Upper lobe of right lung (tissue), 1 donor: Measurements from ENCODE around the gene ME3. TPM values are rescaled to one million over a fixed set of nuclear protein-coding genes. Genes with fewer than 3 reads are reported as not detected.

Experiments
- ATAC-seq: fragments of 200-7000 bp; cut with Tn5 transposase; one replicate; pipeline ENCODE4 v1.9.1; 2020; ENCODE audit warnings: mild to moderate bottlenecking, moderate library complexity
- DNase-seq: peaks from one replicate; pipeline ENCODE4 v3.0.0-alpha.2; 2020
- H3K27ac ChIP-seq: fragments of 200-600 bp; one replicate; pipeline ENCODE4 v1.8.0; 2022
- H3K27me3 ChIP-seq: fragments of 200-600 bp; one replicate; pipeline ENCODE4 v1.8.0; 2022; ENCODE audit warnings: mild to moderate bottlenecking
- H3K36me3 ChIP-seq: fragments of 200-600 bp; one replicate; pipeline ENCODE4 v1.8.0; 2022
- H3K4me1 ChIP-seq: fragments of 200-600 bp; one replicate; pipeline ENCODE4 v1.8.0; 2022
- H3K4me3 ChIP-seq: fragments of 200-600 bp; one replicate; pipeline ENCODE4 v1.8.0; 2022; ENCODE audit warnings: mild to moderate bottlenecking
- H3K9me3 ChIP-seq: fragments of 200-600 bp; one replicate; pipeline ENCODE4 v1.8.0; 2022
- intact Hi-C: fragments of 100-400 bp; cut with DNase I; formaldehyde crosslinking; loops from one replicate; pipeline ENCODE4 v1.11.0; 2022
- long read RNA-seq: library from polyadenylated mRNA; unstranded; transcript quantifications from one replicate; pipeline ENCODE4 v2.0.0, GENCODE V29; 2021
- total RNA-seq: library from RNA; stranded (reverse); fragmentation: NEBNext Ultra II Directional; extraction: Animal tissue kit (Norgen Biotek cat#: 25700); gene quantifications from one replicate; pipeline ENCODE4 v1.2.1, GENCODE V29; 2021
- TF ChIP-seq, protein P1 (sequence below): fragments of 200-600 bp; IDR thresholded peaks from one replicate; pipeline ENCODE4 v1.8.0; 2022; ENCODE audit warnings: antibody characterized with exemption
- donor health status: DM: no; HTN: yes; CAD: no; lungs with severe emphysema.

Gene ME3
- 24.7 TPM for total RNA-seq
- long read RNA-seq, transcript ME3-202 (14 exons, 2,240 nt), result major isoform, 5 of 30 reads
- long read RNA-seq, partial matches to known transcripts, result 1 of 30 reads
- long read RNA-seq, other reads (novel, unspliced or antisense), result 21 of 30 reads

DNA sequence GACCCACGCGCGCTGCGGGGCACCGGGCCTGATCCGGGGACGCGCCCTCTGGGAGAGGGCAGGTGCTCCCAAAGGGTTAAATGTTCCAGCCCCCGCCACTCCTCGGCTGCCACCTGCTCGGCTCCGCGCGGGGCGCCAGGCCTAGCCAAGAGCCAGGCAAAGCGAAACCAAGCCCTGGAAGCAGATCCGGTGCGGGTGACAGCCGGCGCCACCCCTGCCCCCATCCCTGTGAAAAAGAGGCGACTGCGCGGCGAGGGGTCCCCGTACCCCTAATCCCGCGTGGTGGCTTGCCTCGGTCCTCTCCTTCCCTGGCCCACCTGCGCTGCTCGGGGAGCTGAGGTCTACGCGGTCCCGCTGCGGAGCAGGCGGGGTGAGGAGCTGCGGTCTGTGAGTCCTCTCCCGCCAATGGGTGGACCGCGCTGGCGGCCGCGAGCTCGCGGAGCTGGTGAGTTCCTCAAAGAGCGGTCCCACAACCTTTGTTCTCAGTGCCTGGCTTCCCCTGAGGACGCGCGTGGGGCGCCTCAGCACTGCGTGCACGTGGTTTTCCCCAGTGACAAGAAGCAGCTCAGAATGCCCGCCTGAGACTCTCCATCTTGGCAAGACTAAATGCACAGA is at the start of gene ME3:
Gene ME3 (minus strand): TSS at position 610 of the 615 bp plus-strand sequence.
- Histone ChIP-seq H3K27me3 (no peaks in the 10 kb centered on the region), H3K4me1 (peaks cover 16% of the 10 kb centered on the region), H3K4me3 (peak within 1 kb of the TSS; percentile 73), H3K27ac (peak within 1 kb of the TSS; percentile 83), H3K9me3 (no peaks in the 10 kb centered on the region), H3K36me3 (no peaks in the 10 kb centered on the region)
- TF ChIP-seq, protein P1, sequence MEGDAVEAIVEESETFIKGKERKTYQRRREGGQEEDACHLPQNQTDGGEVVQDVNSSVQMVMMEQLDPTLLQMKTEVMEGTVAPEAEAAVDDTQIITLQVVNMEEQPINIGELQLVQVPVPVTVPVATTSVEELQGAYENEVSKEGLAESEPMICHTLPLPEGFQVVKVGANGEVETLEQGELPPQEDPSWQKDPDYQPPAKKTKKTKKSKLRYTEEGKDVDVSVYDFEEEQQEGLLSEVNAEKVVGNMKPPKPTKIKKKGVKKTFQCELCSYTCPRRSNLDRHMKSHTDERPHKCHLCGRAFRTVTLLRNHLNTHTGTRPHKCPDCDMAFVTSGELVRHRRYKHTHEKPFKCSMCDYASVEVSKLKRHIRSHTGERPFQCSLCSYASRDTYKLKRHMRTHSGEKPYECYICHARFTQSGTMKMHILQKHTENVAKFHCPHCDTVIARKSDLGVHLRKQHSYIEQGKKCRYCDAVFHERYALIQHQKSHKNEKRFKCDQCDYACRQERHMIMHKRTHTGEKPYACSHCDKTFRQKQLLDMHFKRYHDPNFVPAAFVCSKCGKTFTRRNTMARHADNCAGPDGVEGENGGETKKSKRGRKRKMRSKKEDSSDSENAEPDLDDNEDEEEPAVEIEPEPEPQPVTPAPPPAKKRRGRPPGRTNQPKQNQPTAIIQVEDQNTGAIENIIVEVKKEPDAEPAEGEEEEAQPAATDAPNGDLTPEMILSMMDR, result no peak
- ATAC-seq, result peak; percentile 93
- intact Hi-C loops, result no loop called here
- peak; percentile 90 for DNase-seq

DNA sequence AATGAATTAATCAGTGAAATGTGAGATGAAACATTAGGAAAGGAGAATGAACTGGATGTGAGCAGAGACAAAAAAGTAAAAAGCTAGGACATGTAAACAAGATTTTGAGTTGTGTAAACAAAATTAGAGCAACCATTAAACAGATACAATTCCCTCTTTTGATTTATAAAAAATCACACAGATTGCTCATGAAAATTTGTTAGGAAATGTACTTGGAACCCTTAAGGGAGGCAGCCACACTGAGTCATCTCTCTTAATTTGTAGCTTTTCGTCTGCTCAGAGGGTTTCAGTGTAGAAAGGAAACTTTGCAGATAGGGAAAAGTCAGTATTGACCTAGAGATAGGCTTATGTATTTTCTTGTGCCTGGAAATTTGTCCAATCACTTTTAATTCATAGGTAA is 49.6 kb upstream of the ME3 start:
- ATAC-seq (no peak), DNase-seq (no peak)
- intact Hi-C loops, result no loop called here
- Histone ChIP-seq H3K4me3 (no peak overlapping the region), H3K27me3 (no peaks in the 10 kb centered on the region), H3K27ac (no peak overlapping the region), H3K36me3 (no peaks in the 10 kb centered on the region), H3K9me3 (no peaks in the 10 kb centered on the region), H3K4me1 (no peaks in the 10 kb centered on the region)
- TF ChIP-seq, protein P1, result no peak

DNA sequence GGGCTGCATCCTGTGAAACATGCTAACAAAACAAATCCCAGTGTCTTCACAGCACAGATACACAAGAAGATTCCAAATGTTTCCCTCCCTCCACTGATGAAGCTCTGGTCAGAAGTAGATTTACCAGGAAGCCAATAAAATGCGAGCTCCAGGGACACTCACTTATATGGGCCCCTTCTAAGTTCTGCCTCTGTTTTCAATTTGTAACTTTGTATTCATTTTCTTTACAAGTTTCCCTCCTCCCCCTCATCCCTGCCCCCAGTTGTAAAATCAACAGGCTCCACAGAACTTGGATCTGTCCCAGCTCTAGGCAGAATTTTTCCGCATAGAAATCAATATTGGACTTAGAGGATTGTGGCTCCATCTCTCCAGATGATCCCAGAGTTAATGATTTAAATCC is 48.1 kb upstream of the ME3 start:
- intact Hi-C loops, result no loop called here
- DNase-seq (no peak), ATAC-seq (no peak)
- Histone ChIP-seq H3K4me1 (no peaks in the 10 kb centered on the region), H3K27me3 (no peaks in the 10 kb centered on the region), H3K27ac (no peak overlapping the region), H3K36me3 (no peaks in the 10 kb centered on the region), H3K4me3 (no peak overlapping the region), H3K9me3 (no peaks in the 10 kb centered on the region)
- TF ChIP-seq, protein P1, result no peak

DNA sequence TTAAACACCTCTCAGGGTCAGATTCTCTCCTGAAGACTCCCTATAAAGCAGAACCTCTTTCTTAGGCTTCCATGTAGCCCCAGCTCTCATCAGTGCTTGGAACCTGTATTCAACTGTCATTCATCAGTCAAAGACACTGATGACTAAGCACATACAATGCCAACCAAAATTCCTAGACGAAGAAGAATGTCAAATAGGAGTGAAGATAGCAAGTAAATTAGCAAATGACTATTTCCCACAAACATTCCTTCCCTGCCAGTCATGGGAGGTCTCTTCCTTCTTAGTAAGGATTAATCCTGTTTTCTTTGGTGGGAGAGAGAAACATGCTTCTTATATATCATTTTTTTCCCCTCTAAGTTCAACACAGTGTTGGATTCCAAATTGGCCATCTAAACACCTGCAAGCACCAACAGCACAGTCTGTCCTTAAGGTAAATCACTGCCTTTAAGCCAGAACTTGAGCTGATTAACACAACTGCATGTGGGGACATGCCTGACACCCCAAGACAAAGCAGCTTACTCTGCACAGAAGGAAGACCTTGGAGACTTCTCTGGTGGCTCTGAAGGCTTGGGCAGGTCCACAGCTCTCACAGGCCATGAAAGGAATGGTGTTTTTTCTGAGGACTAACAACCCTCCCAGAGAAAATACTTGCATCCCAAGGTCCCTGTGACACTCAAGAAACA is 47.5 kb upstream of the ME3 start:
- Histone ChIP-seq H3K36me3 (no peaks in the 10 kb centered on the region), H3K27ac (no peak overlapping the region), H3K27me3 (no peaks in the 10 kb centered on the region), H3K4me3 (no peak overlapping the region), H3K9me3 (no peaks in the 10 kb centered on the region), H3K4me1 (no peaks in the 10 kb centered on the region)
- ATAC-seq (no peak), DNase-seq (no peak)
- TF ChIP-seq, protein P1, result no peak
- intact Hi-C loops, result no loop called here

DNA sequence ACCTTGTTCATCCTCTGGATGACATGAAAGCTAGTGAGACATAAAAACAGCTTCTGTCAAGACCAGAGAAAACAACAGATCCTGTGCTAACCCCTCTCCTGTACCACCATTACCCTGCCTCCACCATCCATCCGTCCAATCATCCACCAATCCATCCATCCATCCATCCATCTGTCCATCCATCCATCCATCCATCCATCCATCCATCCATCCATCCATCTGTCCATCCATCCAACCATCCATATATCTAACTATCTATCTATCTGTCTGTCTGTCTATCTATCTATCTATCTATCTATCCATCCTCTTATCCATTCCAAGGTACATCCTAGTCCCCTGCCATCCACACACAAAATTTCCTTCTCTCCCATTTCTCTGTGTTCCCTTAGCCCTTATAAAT is 46.6 kb upstream of the ME3 start:
- DNase-seq, result no peak
- intact Hi-C loops, result no loop called here
- Histone ChIP-seq H3K27me3 (no peaks in the 10 kb centered on the region), H3K36me3 (no peaks in the 10 kb centered on the region), H3K4me1 (no peaks in the 10 kb centered on the region), H3K9me3 (no peaks in the 10 kb centered on the region), H3K4me3 (no peak overlapping the region), H3K27ac (no peak overlapping the region)
- TF ChIP-seq, protein P1, result no peak
- no peak for ATAC-seq
